ENCODE measurements around the gene AAGAB.

Gene AAGAB

GRCh38 chr15:67174864-67175573 is 79.4 kb downstream of the AAGAB start:
- DNase-seq (ENCODE audit: low read depth in 1 of 2, low spot score in 1 of 2): no peak

- no peak for DNase-seq (ENCODE audit: low read depth in 1 of 2, low spot score in 1 of 2)
These were observed 80.0 kb downstream of the AAGAB start for GRCh38 chr15:67174446-67174845.

GRCh38 chr15:67173786-67174185 is 80.7 kb downstream of the AAGAB start:
- DNase-seq (ENCODE audit: low read depth in 1 of 2, low spot score in 1 of 2): no peak

DNA sequence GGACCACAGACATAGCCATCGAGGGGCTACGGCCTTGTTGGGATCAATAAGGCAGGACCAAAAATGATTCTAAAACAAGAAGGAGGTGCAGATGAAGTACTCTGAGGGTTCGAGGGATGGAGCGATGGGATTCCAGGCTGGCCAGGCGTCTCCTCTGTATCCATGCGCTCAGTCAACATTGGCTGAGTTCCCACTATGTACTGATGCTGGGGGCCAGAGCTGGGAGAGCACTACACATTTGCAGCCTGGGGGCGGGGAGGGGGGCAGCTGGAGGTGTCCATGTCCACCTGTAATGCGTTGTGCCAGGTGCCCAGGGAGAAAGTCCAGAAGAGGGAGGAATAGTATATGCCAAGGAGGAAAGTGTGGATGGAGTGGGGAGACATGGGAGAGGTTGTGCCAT is 81.5 kb downstream of the AAGAB start:
- DNase-seq (ENCODE audit: low read depth in 1 of 2, low spot score in 1 of 2): no peak

GRCh38 chr15:67172172-67172571 is 82.3 kb downstream of the AAGAB start:
- DNase-seq (ENCODE audit: low read depth in 1 of 2, low spot score in 1 of 2): no peak

- no peak for DNase-seq (ENCODE audit: low read depth in 1 of 2, low spot score in 1 of 2)
These were observed 83.0 kb downstream of the AAGAB start for GRCh38 chr15:67171471-67171870.

DNA sequence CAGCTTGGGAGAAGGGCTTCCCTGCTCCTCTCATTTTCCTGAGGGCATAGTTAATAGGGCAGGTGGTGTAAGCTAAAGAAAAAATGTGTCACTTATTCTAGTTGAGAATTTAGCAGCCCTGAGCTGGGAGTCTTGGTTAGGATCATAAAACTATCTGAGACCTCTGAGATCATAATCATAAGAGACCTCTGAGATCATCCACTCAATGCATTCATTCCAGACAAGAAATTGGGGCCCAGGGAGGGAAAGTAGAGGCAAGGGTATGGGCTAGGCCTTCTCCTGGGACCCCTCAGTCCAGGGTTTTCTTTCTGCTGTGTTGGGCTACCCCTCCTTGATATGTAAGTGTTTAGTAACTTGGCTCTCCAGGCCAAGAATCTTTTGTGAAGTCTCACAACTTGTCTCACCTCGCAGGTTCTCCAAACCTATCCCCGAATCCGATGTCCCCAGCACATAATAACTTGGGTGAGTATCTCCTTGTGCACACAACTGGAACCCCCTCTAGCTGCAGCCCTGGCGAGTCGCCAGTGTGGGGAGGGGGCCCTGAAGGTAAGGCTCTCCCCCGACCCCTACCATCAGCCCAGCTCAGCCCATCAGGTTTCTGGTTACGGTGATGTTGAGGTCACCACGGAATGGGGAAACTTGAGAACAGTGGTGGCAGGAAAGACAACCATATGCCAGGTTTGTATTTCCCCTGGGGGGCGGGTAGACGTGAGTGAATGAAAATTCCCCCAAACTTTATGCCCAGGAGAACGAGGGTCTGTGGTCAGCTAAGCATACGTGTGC is 84.1 kb downstream of the AAGAB start:
- no peak for DNase-seq (ENCODE audit: low read depth in 1 of 2, low spot score in 1 of 2)

GRCh38 chr15:67168694-67169093 is 85.8 kb downstream of the AAGAB start:
- no peak for DNase-seq (ENCODE audit: low read depth in 1 of 2, low spot score in 1 of 2)

- no peak for DNase-seq (ENCODE audit: low read depth in 1 of 2, low spot score in 1 of 2)
These were observed 87.4 kb downstream of the AAGAB start for GRCh38 chr15:67167091-67167490.

- DNase-seq (ENCODE audit: low read depth in 1 of 2, low spot score in 1 of 2): no peak
These were observed 88.0 kb downstream of the AAGAB start for GRCh38 chr15:67166280-67167009.

GRCh38 chr15:67165254-67166253 is 88.9 kb downstream of the AAGAB start:
- no peak for DNase-seq (ENCODE audit: low read depth in 1 of 2, low spot score in 1 of 2)

DNA sequence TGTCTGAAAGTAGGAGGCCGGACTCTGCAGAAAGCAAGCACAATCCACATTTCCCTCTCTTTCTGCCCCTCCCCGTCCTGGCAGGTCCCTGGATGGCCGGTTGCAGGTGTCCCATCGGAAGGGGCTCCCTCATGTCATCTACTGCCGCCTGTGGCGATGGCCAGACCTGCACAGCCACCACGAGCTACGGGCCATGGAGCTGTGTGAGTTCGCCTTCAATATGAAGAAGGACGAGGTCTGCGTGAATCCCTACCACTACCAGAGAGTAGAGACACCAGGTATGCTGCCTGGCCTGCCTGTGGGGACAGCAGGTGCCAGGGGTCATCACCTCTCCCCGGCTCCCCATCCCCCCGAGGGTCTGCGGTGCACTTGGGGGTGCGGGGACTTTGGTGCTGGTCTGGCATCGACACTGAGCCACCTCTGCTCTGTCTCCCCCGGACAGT is 89.6 kb downstream of the AAGAB start:
- DNase-seq (ENCODE audit: low read depth in 1 of 2, low spot score in 1 of 2): no peak

GRCh38 chr15:67164401-67164791 is 90.1 kb downstream of the AAGAB start:
- DNase-seq (ENCODE audit: low read depth in 1 of 2, low spot score in 1 of 2): no peak

GRCh38 chr15:67163180-67163579 is 91.3 kb downstream of the AAGAB start:
- no peak for DNase-seq (ENCODE audit: low read depth in 1 of 2, low spot score in 1 of 2)

GRCh38 chr15:67161881-67162280 is 92.6 kb downstream of the AAGAB start:
- DNase-seq (ENCODE audit: low read depth in 1 of 2, low spot score in 1 of 2): no peak

- DNase-seq (ENCODE audit: low read depth in 1 of 2, low spot score in 1 of 2): no peak
These were observed 93.0 kb downstream of the AAGAB start for GRCh38 chr15:67161412-67161811.

DNA sequence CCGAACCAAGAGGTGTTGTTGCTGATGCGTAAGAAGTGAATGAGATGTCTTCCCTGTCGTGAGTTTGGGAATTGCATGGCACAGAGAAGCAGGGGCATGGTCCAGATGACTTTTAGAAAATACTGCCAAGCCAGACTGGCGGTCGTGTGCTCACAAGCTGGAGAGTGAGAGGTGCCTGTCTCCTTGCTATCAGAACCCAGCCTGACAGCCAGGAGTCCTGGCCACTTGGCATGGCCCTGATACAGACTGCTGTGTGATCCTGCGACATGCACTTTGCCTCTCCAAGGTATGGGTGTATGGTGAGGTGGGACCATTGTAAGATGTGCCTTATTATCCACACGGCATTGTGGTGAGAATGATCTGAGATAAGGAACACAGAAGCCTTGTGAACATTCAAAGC is 96.1 kb downstream of the AAGAB start:
- no peak for DNase-seq (ENCODE audit: low read depth in 1 of 2, low spot score in 1 of 2)

GRCh38 chr15:67157521-67158252 is 96.8 kb downstream of the AAGAB start:
- no peak for DNase-seq (ENCODE audit: low read depth in 1 of 2, low spot score in 1 of 2)

- no peak for DNase-seq (ENCODE audit: low read depth in 1 of 2, low spot score in 1 of 2)
These were observed 97.6 kb downstream of the AAGAB start for GRCh38 chr15:67156834-67157233.

DNA sequence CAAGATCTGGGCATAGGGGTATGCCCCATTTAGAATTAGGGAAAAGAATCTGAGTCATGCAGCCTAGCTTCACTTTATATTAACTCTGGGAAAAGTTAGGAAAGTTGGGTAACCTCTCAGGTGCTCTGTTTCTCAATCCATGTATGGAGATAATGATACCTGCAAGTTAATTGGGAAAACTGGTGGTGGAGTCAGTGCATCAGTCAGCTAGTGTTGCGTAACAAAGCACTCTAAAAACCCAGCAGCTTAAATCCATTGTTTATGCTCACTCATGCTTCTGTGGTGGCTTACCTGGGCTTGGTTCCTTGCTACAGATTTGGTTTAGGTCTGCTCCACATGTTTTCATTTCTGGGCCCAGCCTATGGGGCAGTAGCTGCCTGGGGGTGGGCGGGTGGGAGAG is 98.0 kb downstream of the AAGAB start:
- no peak for DNase-seq (ENCODE audit: low read depth in 1 of 2, low spot score in 1 of 2)

Measured in activated T-helper 1 cell treated with anti-CD3 and anti-CD28 coated beads, Interleukin-2, amount 50 U/mL, for 16 hours (primary cell).